ENCODE results near the gene RSF1.

GRCh38 chr11:77695417-77695816 is 125.1 kb downstream of the RSF1 start:
- TF ChIP-seq CTCF (IDR thresholded peaks at IDR 0.05) = no peak
- no peak for TF ChIP-seq POLR2A (IDR thresholded peaks at IDR 0.05)
